ENCODE results near the gene RPUSD4. TPM values are rescaled to one million over a fixed set of nuclear protein-coding genes. Genes with fewer than 3 reads are reported as not detected.

Gene RPUSD4
- total and polyA plus RNA-seq, 5 donors: 12.0 to 24.0 (median 19.4) TPM

DNA sequence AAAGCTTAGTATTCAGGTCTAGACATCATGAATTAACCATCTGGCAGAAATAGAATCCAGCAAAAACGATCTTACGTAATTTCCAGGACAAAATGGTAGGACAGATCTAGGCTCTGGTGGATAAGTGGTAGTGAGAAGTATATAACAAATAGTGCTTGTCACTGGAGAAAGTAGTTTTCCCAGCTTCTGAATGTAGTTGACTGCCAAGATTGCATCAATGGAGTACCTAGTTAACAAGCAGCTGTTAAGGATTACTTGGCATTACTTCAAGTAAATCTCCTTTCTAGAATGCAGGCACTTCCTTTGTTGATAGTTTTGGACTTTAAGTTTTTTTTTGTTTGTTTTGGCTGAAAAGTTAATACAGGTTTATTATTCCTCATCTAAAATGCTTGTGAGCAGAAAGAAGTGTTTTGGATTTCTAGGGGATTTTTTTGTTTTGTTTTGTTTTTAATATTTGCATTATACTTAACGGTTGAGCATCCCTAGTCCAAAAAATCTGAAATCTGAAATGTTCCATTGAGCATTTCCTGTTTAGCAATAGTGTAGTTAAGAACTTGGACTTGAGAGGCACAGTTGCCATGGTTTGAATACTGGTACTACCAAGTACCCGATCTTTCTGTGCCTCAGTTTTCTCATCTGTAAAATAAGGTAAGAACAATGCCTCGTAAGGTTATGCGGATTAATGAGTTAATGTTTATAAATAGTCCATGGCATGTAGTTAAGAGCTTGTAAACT lies 20.4 kb upstream of the RPUSD4 start:
- ATAC-seq (peak in 1 of 2 donors; percentile 51), DNase-seq (no peak)
- Histone ChIP-seq H3K27ac (ENCODE audit: low read length) (no peak overlapping the region), H3K9me3 (ENCODE audit: control insufficient read depth, low read length) (no peaks in the 10 kb centered on the region), H3K4me1 (ENCODE audit: control insufficient read depth, insufficient read depth, low read length) (no peaks in the 10 kb centered on the region), H3K27me3 (ENCODE audit: control insufficient read depth, insufficient read depth) (no peaks in the 10 kb centered on the region), H3K4me3 (ENCODE audit: low read length) (no peak overlapping the region)
- WGBS: 58% methylated on average over 6 of the region's 6 CpGs
- intact Hi-C loops (cut with DNase I): no loop called here

DNA sequence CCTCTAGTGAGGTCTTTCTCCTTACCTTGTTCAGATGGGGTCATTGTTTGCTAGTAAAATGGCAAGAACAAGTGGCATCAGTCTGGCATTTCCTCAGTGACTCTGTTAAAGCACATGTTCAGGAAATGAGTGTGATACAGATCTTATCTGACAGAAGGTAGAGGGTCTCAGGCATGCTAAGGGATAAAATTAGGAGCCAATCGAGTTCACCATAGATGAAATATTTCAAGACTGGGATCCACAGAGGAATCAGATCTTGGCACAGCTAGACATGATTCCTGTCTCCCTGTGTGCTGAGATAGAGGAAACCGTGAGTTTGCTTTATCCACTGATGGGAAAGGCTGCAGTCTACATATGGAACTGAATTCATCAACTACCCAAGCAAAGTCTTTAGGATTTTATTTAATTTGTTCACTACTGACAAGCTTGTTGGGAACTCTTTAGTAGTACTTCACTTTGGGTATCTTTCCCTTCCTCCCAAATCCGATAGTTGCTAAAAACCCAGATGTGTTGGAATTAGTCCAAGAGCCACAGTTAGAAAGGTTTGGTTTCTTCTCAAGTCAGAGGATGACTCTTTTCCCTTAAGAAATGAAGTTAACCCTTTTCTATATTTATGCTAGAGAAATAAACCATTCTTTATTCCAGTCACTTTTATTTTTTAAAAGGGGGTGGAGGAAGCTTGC lies 18.5 kb upstream of the RPUSD4 start:
- Histone ChIP-seq H3K4me3 (ENCODE audit: low read length) (no peak overlapping the region), H3K4me1 (ENCODE audit: control insufficient read depth, insufficient read depth, low read length) (no peaks in the 10 kb centered on the region), H3K9me3 (ENCODE audit: control insufficient read depth, low read length) (no peaks in the 10 kb centered on the region), H3K27ac (ENCODE audit: low read length) (no peak overlapping the region), H3K27me3 (ENCODE audit: control insufficient read depth, insufficient read depth) (no peaks in the 10 kb centered on the region)
- intact Hi-C loops (cut with DNase I): no loop called here
- WGBS: 43% methylated on average over 3 of the region's 3 CpGs
- DNase-seq (no peak), ATAC-seq (no peak)

DNA sequence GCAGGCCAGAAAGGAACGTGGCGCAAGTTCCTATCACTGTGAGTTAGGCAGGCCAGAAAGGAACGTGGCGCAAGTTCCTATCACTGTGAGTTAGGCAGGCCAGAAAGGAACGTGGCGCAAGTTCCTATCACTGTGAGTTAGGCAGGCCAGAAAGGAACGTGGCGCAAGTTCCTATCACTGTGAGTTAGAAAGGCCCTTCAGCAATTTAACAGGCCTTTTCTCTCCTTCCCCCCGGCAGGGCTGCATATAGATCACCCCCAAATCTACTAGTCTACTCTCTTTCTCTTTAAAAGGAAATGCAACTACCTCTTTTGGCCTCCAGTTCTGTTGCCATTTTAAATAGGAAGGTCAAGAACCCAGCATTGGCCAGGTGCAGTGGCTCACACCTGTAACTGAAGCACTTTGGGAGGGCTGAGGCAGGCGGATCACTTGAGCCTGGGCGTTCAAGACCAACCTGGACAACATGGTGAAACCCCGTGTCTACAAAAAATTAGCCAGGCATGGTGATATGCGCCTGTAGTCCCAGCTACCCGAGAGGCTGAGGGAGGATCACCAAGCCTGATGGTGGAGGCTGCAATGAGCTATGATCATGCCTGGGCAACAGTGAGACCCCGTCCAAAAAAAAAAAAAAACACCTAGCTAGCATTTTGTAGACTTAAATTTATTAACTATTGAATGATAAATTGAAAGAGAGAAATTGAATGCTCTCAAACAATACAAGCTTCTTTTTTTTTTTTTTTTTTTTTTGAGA lies 15.1 kb upstream of the RPUSD4 start:
- H3K27ac ChIP-seq (ENCODE audit: low read length): no peak overlapping the region
- intact Hi-C loops (cut with DNase I): no loop called here
- no peaks in the 10 kb centered on the region for H3K27me3 ChIP-seq (ENCODE audit: control insufficient read depth, insufficient read depth)
- 94% methylated on average over 11 of the region's 15 CpGs for whole genome bisulfite sequencing
- H3K4me1 ChIP-seq (ENCODE audit: control insufficient read depth, insufficient read depth, low read length): no peaks in the 10 kb centered on the region
- H3K9me3 ChIP-seq (ENCODE audit: control insufficient read depth, low read length): no peaks in the 10 kb centered on the region
- DNase-seq: no peak
- no peak for ATAC-seq
- no peak overlapping the region for H3K4me3 ChIP-seq (ENCODE audit: low read length)

DNA sequence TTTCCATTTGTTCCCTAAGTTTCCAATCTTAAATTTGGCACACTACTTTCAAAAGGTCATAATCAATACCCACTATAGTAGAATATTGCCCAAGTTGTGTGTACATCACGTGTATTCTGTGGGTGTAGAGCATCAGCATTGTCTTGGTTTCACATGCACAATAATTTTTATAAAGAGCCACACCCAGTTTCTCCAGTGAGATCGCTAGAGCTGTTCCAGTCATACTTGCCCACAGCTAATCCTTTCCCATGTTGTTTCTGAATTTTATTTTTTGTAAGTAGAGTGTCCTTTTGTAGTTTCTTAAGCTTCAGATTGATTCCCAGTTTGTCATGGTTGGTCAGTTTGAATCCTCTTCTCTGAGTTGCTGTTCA lies 13.8 kb upstream of the RPUSD4 start:
- no peak for ATAC-seq
- DNase-seq: no peak
- Histone ChIP-seq H3K27ac (ENCODE audit: low read length) (no peak overlapping the region), H3K4me1 (ENCODE audit: control insufficient read depth, insufficient read depth, low read length) (no peaks in the 10 kb centered on the region), H3K9me3 (ENCODE audit: control insufficient read depth, low read length) (no peaks in the 10 kb centered on the region), H3K4me3 (ENCODE audit: low read length) (no peak overlapping the region), H3K27me3 (ENCODE audit: control insufficient read depth, insufficient read depth) (no peaks in the 10 kb centered on the region)
- WGBS: 94% methylated on average over 2 of the region's 2 CpGs
- intact Hi-C loops (cut with DNase I): no loop called here

DNA sequence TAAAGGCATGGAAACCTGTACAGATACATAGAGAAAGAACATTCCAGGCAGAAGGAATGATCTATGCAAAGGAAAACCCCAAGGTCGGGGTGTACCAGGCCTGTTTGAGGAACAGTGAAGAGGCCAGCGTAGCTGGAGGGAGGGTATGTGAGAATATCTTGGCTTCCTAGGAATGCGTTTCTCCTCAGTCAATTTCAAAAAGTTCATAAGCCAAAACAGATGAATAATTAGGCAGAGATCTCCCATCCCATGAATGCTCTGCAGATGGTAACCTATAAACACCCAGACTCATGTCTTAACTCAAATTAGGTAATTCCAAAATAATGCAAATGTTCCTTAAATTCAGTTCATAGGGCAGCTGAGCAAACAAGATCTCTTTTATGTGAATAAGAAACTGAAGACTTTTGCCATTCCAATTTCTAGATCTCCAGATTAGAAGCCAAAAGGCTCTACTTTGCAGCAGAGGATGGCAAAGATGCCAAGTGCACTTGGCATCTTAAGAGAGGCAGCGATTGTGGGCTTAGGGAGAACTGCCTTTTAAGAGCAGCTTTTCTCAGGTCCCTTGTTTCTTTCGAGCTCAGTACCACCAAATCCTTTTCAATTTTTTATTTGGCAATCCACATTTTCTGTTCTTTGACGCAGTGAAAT lies 13.3 kb upstream of the RPUSD4 start:
- Histone ChIP-seq H3K27ac (ENCODE audit: low read length) (no peak overlapping the region), H3K4me3 (ENCODE audit: low read length) (no peak overlapping the region)
- DNase-seq: no peak

DNA sequence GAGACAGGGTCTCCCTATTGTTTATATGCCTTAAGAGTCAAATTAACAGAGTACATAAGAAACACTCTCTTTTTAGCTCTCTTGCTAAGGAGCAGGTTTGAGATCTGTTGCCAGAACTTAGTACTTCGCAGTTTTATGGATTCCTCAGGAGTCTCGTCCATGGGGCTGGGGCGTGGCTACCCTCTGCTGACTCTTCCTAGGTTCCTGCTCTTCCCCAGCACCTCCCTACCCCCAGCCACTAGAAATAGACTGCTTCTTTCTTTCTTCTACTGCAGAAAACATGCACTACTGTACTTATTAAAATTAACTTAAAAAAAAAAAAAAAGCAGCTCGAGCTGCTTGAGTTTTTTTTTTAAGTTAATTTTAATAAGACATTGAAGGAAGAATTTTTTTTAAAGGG lies 8.1 kb upstream of the RPUSD4 start:
- intact Hi-C loops (cut with DNase I): no loop called here
- H3K27ac ChIP-seq (ENCODE audit: low read length): no peak overlapping the region
- peak in 1 of 3 donors; percentile 58 for DNase-seq
- no peaks in the 10 kb centered on the region for H3K27me3 ChIP-seq (ENCODE audit: control insufficient read depth, insufficient read depth)
- WGBS: 79% methylated on average over 4 of the region's 4 CpGs
- no peaks in the 10 kb centered on the region for H3K9me3 ChIP-seq (ENCODE audit: control insufficient read depth, low read length)
- peak in 1 of 2 donors; percentile 40 for ATAC-seq
- no peaks in the 10 kb centered on the region for H3K4me1 ChIP-seq (ENCODE audit: control insufficient read depth, insufficient read depth, low read length)
- no peak overlapping the region for H3K4me3 ChIP-seq (ENCODE audit: low read length)

More for the DNA sequence above, 13.3 kb upstream of the RPUSD4 start:
- Histone ChIP-seq H3K27me3 (ENCODE audit: control insufficient read depth, insufficient read depth) (no peaks in the 10 kb centered on the region), H3K9me3 (ENCODE audit: control insufficient read depth, low read length) (no peaks in the 10 kb centered on the region), H3K4me1 (ENCODE audit: control insufficient read depth, insufficient read depth, low read length) (no peaks in the 10 kb centered on the region)
- no peak for ATAC-seq
- 93% methylated on average over 6 of the region's 6 CpGs for WGBS
- intact Hi-C loops (cut with DNase I): no loop called here

DNA sequence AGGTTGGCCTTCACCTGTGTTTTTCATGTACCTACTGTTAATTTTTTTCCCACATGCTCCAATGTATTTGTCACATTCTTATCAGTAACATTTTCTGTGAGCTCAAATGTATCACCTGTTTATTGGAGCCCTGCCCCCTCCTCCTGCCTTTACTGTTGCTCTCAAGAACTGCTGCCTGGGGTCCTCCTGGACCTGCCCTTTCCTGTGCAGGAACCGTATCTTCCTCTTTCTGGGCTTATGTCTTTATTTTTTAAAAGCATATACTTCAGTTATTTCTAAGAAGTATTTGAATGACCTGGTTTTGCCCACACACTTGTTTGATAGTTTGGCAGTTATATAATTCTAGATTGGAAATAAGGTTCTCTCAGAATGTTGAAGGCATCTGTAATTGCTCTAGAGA lies 6.0 kb upstream of the RPUSD4 start:
- Histone ChIP-seq H3K27me3 (ENCODE audit: control insufficient read depth, insufficient read depth) (no peaks in the 10 kb centered on the region), H3K27ac (ENCODE audit: low read length) (no peak overlapping the region), H3K9me3 (ENCODE audit: control insufficient read depth, low read length) (no peaks in the 10 kb centered on the region), H3K4me3 (ENCODE audit: low read length) (no peak overlapping the region), H3K4me1 (ENCODE audit: control insufficient read depth, insufficient read depth, low read length) (peaks cover 3% of the 10 kb centered on the region)
- DNase-seq (no peak), ATAC-seq (no peak)
- 67% methylated on average over 1 of the region's 1 CpG for WGBS
- intact Hi-C loops (cut with DNase I): no loop called here

DNA sequence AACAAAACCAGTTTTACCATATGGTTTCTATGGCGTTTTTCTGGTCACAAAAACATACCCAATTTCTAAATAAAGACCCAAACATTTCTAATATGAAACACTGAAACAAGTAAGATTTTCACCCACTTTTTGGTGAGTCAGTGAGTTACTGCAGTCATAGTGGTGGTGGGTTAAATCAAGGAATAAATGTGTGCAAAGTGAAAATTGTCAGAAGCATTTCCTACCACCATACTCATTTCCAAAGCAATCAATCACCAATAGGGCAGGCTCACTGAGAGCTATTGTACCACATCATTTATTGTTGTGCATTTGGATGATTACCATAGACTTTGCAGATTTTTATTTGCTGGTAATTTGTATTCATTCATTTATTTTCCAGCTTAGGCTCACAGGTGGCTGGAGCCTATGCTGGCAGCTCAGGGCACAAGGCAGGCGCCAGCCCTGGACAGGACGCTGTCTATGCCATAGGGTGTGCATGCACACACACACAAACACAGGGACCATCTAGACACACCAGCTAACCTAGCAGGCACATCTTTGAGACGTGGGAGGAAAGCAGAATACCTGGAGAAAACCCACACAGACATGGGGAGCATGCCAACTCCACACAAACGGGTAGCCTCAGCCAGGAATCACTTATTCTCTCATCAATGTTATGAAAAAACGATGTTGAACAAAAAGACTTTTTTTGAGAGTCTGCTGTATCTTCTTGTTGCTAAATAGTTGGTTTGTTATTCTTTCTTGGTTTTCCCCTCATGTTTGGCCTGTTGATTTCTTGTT lies 5.3 kb upstream of the RPUSD4 start:
- Histone ChIP-seq H3K9me3 (ENCODE audit: control insufficient read depth, low read length) (no peaks in the 10 kb centered on the region), H3K27ac (ENCODE audit: low read length) (no peak overlapping the region), H3K27me3 (ENCODE audit: control insufficient read depth, insufficient read depth) (no peaks in the 10 kb centered on the region), H3K4me1 (ENCODE audit: control insufficient read depth, insufficient read depth, low read length) (peaks cover 3% of the 10 kb centered on the region), H3K4me3 (ENCODE audit: low read length) (no peak overlapping the region)
- intact Hi-C loops (cut with DNase I): no loop called here
- DNase-seq (no peak), ATAC-seq (no peak)
- 82% methylated on average over 6 of the region's 6 CpGs for WGBS

DNA sequence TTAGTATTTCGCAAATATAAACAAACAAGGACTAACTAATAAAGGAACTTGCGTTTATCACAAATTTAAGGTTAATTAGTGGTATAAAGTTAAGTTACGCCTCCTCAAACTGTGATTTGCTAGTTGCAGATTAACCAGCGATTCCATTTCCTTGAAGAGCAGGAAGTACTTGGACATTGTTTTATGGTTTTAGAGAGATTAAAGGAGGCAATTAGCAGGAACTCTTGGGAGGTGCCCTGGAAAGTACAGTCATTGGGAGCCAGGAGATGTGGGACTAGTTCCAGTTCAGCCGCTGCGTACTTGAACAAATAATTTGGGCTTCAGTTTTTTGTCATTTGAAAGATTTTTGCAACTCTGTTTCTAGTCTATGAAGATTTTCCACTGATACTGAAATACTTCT lies 3.4 kb upstream of the RPUSD4 start:
- no peak overlapping the region for H3K27ac ChIP-seq (ENCODE audit: low read length)
- intact Hi-C loops (cut with DNase I): no loop called here
- 46% methylated on average over 6 of the region's 6 CpGs for WGBS
- H3K9me3 ChIP-seq (ENCODE audit: control insufficient read depth, low read length): no peaks in the 10 kb centered on the region
- H3K27me3 ChIP-seq (ENCODE audit: control insufficient read depth, insufficient read depth): no peaks in the 10 kb centered on the region
- H3K4me3 ChIP-seq (ENCODE audit: low read length): no peak overlapping the region
- H3K4me1 ChIP-seq (ENCODE audit: control insufficient read depth, insufficient read depth, low read length): peaks cover 5% of the 10 kb centered on the region
- no peak for DNase-seq
- peak in 1 of 2 donors; percentile 59 for ATAC-seq

DNA sequence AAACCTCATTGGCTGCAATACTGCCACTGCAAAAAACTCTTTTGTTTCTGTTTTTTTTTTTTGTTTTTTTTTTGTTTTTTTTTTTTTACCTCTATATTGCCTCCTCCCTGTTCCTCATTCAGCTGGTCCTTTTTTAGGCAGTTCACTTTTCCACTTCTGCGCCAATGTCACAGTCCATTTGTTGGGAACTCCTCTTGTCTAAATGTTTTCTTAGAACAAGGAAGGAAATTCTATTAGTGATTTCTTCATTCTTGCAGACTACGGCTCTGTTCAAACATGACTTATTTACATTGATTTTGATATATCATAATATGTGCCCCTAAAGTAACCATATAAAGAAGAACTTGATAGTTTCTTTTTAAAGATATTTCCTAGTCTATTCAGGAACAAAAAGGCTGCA lies 3.0 kb upstream of the RPUSD4 start:
- H3K27me3 ChIP-seq (ENCODE audit: control insufficient read depth, insufficient read depth): no peaks in the 10 kb centered on the region
- no peak overlapping the region for H3K4me3 ChIP-seq (ENCODE audit: low read length)
- ATAC-seq: no peak
- H3K4me1 ChIP-seq (ENCODE audit: control insufficient read depth, insufficient read depth, low read length): peaks cover 5% of the 10 kb centered on the region
- no peaks in the 10 kb centered on the region for H3K9me3 ChIP-seq (ENCODE audit: control insufficient read depth, low read length)
- H3K27ac ChIP-seq (ENCODE audit: low read length): no peak overlapping the region
- WGBS: 52% methylated on average over 2 of the region's 2 CpGs
- DNase-seq: no peak
- intact Hi-C loops (cut with DNase I): no loop called here

Measured in right cardiac atrium (tissue), 5 donors.